Sigmoid colon (tissue), 4 donors: ENCODE data around the gene NLRC3.

Experiments
- CTCF ChIP-seq, 4 experiments: fragments of 450-650 bp in 3 of 4; fragments of 200-600 bp in 1 of 4; IDR thresholded peaks; one replicate each; pipeline ENCODE4 v1.5.1; 2016 to 2019; ENCODE audit warnings: antibody characterized with exemption in 4 of 4, mild to moderate bottlenecking in 3 of 4, moderate library complexity in 2 of 4
- POLR2A ChIP-seq, 2 donors: fragments of 450-650 bp; IDR thresholded peaks; one replicate each; pipeline ENCODE4 v1.6.1; 2016; ENCODE audit warnings: antibody characterized with exemption in 2 of 2, mild to moderate bottlenecking in 2 of 2, moderate library complexity in 2 of 2
- POLR2AphosphoS5 ChIP-seq, 4 donors: sonication (generic); formaldehyde crosslinking; IDR thresholded peaks; one replicate each; pipeline ENCODE4 v1.6.1; 2017; ENCODE audit warnings: antibody characterized with exemption in 4 of 4

- TF ChIP-seq POLR2AphosphoS5 (IDR thresholded peaks at IDR 0.05) (no peak), CTCF (IDR thresholded peaks at IDR 0.05) (no peak), POLR2A (IDR thresholded peaks at IDR 0.05) (no peak)
Measured at GRCh38 chr16:3518292-3518985, 58.8 kb downstream of the NLRC3 start.
